Measurements from ENCODE around the gene ZNF850. TPM values are rescaled to one million over a fixed set of nuclear protein-coding genes. Genes with fewer than 3 reads are reported as not detected.
A peak's percentile ranks its signal among the peaks of the same experiment; 100 is the strongest.
"Not testable (repeated sequence)": the region's sequence is repeated elsewhere in the genome, so short reads cannot be mapped to it uniquely, and the experiment has no call there.

Gene ZNF850
- total RNA-seq, 1 donor from 2014 or later, result 3.6 TPM

DNA sequence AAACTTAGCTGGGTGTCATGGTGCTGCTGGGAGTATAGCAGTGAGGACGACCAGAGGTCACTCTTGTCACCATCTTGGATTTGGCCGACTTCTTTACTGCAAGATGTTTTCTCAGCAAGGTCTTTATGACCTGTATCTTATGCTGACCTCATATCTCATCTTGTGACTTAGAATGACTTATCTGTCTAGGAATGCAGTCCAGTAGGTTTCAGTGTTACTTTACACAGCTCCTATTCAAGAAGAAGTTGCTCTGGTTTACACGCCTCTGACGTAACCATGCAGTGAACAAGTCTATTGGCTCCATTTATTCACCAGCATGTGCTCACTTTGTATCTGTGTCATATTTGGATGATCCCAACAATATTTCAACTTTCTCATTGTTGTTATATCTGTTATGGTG lies 26.7 kb downstream of the ZNF850 start:
- H3K4me3 ChIP-seq (ENCODE audit: low read depth, low read length), result no peak overlapping the region
- DNase-seq (ENCODE audit: low read depth), result no peak
- TF ChIP-seq, protein P1, sequence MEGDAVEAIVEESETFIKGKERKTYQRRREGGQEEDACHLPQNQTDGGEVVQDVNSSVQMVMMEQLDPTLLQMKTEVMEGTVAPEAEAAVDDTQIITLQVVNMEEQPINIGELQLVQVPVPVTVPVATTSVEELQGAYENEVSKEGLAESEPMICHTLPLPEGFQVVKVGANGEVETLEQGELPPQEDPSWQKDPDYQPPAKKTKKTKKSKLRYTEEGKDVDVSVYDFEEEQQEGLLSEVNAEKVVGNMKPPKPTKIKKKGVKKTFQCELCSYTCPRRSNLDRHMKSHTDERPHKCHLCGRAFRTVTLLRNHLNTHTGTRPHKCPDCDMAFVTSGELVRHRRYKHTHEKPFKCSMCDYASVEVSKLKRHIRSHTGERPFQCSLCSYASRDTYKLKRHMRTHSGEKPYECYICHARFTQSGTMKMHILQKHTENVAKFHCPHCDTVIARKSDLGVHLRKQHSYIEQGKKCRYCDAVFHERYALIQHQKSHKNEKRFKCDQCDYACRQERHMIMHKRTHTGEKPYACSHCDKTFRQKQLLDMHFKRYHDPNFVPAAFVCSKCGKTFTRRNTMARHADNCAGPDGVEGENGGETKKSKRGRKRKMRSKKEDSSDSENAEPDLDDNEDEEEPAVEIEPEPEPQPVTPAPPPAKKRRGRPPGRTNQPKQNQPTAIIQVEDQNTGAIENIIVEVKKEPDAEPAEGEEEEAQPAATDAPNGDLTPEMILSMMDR (conservative IDR thresholded peaks at IDR 0.05; ENCODE audit: low read depth, low read length), result no peak

DNA sequence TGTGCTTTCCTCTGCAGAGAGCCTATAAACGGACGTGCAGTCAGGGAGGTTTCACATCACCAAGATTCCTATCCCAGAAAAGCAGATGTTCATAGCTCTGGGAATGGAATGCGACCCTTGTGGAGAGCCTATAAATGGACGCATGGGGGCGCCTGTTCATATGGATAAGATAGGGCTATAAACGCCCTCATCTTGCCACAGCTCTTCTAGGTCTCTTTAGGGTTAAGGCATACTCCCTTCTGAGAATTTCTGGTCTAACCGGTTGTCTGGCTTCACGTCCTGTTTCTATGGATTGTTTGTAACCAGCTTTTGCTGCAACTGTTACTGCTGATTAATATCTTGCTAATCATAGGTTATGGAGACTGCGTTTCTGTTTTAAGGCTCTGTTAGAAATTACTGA lies 36.4 kb downstream of the ZNF850 start:
- H3K4me3 ChIP-seq (ENCODE audit: low read depth, low read length), result not testable (repeated sequence)

DNA sequence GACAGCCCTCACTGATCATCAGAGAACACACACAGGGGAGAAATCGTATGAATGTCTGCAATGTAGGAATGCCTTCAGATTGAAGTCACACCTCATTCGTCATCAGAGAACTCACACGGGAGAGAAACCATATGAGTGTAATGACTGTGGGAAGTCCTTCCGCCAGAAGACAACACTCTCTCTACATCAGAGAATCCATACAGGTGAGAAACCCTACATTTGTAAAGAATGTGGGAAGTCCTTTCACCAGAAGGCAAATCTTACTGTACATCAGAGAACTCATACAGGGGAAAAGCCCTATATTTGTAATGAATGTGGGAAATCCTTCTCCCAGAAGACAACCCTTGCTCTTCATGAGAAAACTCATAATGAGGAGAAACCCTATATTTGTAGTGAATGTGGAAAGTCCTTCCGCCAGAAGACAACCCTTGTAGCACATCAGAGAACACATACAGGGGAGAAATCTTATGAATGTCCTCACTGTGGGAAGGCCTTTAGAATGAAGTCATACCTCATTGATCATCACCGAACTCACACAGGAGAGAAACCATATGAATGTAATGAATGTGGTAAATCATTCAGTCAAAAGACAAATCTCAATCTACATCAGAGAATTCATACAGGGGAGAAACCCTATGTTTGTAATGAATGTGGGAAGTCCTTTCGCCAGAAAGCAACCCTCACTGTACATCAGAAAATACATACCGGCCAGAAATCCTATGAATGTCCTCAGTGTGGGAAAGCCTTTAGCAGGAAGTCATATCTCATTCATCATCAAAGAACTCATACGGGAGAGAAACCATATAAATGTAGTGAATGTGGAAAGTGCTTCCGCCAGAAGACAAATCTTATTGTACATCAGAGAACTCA lies 52.7 kb downstream of the ZNF850 start:
- TF ChIP-seq, protein P1 (conservative IDR thresholded peaks at IDR 0.05; ENCODE audit: low read depth, low read length), result no peak
- no peak for DNase-seq (ENCODE audit: low read depth)
- no peak overlapping the region for H3K4me3 ChIP-seq (ENCODE audit: low read depth, low read length)

More for the DNA sequence above, 36.4 kb downstream of the ZNF850 start:
- not testable (repeated sequence) for DNase-seq (ENCODE audit: low read depth)

DNA sequence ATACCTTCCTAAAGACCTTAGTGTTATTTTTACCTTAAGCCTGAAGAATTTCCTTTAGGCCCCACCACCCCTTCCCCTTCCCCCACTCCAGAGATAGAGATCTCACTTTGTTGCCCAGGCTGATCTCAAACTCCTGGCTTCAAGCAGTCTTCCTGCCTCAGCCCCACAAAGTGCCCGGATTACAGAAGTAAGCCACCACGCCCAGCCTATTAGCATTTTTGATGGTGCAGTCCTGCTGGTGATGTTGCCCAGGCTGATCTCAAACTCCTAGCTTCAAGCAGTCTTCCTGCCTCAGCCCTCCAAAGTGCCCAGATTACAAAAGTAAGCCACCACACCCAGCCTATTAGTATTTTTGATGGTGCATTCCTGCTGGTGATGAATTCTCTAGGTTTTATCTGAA lies 63.2 kb downstream of the ZNF850 start:
- TF ChIP-seq, protein P1 (conservative IDR thresholded peaks at IDR 0.05; ENCODE audit: low read depth, low read length), result no peak
- no peak for DNase-seq (ENCODE audit: low read depth)
- H3K4me3 ChIP-seq (ENCODE audit: low read depth, low read length), result no peak overlapping the region

DNA sequence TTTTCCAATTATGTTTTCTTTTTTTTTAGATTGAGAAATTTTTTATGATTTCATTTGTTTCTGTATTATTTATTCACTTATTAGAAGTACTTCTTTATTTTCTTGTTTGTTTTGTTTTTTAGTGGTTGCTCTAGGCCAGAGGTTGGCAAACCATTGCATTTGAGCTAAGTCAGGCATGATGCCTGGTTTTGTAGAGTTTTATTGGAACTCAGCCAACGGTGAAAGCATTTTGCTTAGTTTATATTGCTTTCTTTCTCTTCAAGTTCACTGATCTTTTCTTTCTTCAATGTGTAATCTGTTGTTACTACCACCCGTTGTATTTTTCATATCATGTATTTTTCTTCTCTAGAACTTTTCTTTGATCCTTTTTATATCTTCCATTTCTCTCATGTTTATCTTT lies 65.5 kb downstream of the ZNF850 start:
- H3K4me3 ChIP-seq (ENCODE audit: low read depth, low read length), result no peak overlapping the region
- DNase-seq (ENCODE audit: low read depth), result no peak
- TF ChIP-seq, protein P1 (conservative IDR thresholded peaks at IDR 0.05; ENCODE audit: low read depth, low read length), result no peak

DNA sequence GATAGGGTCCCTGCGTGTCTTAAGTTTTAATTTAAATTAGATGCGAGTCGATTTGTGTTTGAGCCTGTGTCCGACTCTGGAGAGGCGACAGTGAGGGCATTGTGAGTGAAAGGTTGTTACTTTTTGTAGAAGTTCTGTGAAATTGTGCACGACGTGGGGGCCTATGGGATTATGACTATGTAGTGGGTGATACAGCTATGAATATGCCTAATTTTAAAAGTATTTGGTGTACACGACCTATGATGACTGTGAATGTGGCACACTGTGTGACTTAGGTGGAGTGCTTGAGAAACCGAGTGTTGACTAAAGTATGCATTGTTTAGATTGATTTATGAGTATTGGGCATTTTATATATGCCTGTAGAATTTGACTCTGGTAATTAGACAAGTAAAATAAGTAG lies 84.5 kb downstream of the ZNF850 start:
- DNase-seq (ENCODE audit: low read depth), result no peak
- H3K4me3 ChIP-seq (ENCODE audit: low read depth, low read length), result peak overlapping the region; percentile 96
- TF ChIP-seq, protein P1 (conservative IDR thresholded peaks at IDR 0.05; ENCODE audit: low read depth, low read length), result no peak

DNA sequence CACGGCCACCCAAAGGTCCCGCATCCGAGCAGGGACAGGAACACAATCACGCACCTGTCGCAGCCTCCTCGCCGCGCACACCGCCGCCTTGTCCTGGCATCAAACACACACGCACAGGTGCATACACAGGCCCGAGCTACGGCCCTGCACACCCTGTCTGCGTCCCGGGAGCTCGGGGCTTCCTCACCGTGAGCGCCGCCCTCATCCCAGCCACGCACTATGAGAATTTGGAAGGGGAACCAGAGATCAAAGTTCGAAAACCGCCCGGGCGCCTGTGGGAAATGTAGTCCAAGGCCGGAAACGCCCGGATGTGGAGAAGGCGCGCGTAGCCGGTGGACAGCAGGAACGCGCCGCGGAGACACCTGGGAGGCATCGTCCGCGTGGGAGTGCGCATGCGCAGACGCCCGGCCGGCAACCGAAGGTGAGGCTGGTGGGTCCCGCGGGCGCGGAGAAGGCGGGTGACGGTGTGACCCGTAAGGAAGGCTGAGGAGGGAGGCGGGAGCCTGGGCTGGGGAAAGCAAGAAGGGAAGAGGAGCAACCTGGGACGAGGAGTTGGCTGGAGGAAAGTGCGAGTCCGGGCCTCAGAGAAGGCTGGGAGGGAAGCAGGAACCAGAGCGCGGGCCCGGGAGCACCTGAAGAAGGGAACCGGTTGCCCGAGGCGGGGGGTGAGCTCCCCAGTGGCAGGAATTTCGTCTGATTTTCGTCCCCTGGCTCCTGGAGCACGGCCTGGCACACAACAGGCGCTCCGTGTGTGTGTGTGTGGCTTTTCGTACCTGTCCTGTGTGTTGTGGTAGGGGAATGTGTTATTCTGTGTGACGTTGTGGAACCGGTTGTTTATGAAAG lies 85.2 kb downstream of the ZNF850 start, which contains the start of gene ZNF567:
ZNF567 (plus strand) TSS at position 399 of the 843 bp plus-strand sequence. CDS start 7,256 bp downstream, outside the sequence.
- peak within 1 kb of the TSS; percentile 96 for H3K4me3 ChIP-seq (ENCODE audit: low read depth, low read length)
- TF ChIP-seq, protein P1 (conservative IDR thresholded peaks at IDR 0.05; ENCODE audit: low read depth, low read length), result no peak
- DNase-seq (ENCODE audit: low read depth), result peak; percentile 59
